A673 (cell line): ENCODE measurements around the gene STK10.

Experiments used
- EZH2 ChIP-seq: fragments of 200-600 bp; sonication (generic); IDR thresholded peaks from 2 replicates; pipeline ENCODE4 v1.6.1; 2017; ENCODE audit warnings: borderline replicate concordance, low read depth, mild to moderate bottlenecking, mixed read lengths, antibody characterized with exemption, low read length; ENCODE audit not compliant: poor library complexity, severe bottlenecking
- TF ChIP-seq, protein P1 (sequence below): fragments of 300-800, 200-600 bp; sonication (generic); conservative IDR thresholded peaks from 2 replicates; pipeline ENCODE4 v1.5.1; 2017; ENCODE audit warnings: low read depth, mild to moderate bottlenecking, antibody characterized with exemption, low read length, moderate library complexity, mixed read lengths

DNA sequence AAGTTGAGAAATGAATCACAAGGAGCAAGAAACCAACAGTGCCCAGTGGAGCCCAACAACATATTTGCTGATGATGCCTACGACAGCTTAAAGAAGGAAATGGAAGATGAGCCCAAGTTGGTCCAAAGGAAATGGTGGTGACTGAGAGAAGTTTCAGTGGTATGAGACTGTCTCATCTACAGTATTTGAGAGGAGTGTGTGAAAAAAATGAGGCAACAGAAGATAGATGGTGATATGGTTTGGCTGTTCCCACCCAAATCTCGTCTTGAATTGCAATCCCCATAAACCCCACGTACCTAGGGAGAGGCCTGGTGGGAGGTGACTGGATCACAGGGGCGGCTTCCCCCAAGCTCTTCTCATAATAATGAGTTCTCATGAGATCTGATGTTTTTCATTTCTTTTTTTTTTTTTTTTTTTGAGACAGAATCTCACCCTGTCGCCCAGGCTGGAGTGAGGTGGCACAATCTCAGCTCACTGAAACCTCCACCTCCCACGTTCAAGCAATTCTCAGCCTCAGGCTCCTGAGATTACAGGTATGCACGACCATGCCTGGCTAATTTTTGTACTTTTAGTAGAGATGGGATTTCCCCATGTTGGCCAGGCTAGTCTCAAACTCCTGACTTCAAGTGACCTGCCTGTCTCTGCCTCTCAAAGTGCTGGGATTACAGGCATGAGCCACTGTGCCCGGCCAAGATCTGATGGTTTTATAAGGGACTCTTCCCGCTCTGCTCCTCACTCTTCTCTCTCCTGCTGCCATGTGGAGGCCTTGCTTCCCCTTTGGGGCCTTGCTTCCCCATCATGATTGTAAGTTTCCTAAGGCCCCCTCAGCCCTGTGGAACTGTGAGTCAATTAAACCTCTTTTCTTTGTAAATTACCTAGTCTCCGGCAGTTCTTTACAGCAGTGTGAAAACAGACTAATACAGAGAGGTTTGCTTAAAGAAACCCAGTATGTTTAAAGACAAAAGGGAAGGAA, 36.2 kb upstream of the STK10 start:
- TF ChIP-seq, protein P1, sequence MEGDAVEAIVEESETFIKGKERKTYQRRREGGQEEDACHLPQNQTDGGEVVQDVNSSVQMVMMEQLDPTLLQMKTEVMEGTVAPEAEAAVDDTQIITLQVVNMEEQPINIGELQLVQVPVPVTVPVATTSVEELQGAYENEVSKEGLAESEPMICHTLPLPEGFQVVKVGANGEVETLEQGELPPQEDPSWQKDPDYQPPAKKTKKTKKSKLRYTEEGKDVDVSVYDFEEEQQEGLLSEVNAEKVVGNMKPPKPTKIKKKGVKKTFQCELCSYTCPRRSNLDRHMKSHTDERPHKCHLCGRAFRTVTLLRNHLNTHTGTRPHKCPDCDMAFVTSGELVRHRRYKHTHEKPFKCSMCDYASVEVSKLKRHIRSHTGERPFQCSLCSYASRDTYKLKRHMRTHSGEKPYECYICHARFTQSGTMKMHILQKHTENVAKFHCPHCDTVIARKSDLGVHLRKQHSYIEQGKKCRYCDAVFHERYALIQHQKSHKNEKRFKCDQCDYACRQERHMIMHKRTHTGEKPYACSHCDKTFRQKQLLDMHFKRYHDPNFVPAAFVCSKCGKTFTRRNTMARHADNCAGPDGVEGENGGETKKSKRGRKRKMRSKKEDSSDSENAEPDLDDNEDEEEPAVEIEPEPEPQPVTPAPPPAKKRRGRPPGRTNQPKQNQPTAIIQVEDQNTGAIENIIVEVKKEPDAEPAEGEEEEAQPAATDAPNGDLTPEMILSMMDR, result no peak
- TF ChIP-seq EZH2, result no peak
